GM11168 (cell line): ENCODE data around the gene PRDM15.

Experiments used
- in situ Hi-C: fragments of 300-500 bp; cut with MboI; formaldehyde crosslinking; loops from one replicate; pipeline ENCODE4 v1.12.0; 2022; ENCODE audit warnings: low sequenced_read_pairs; ENCODE audit not compliant: unreplicated experiment

PRDM15 gene, protein sequence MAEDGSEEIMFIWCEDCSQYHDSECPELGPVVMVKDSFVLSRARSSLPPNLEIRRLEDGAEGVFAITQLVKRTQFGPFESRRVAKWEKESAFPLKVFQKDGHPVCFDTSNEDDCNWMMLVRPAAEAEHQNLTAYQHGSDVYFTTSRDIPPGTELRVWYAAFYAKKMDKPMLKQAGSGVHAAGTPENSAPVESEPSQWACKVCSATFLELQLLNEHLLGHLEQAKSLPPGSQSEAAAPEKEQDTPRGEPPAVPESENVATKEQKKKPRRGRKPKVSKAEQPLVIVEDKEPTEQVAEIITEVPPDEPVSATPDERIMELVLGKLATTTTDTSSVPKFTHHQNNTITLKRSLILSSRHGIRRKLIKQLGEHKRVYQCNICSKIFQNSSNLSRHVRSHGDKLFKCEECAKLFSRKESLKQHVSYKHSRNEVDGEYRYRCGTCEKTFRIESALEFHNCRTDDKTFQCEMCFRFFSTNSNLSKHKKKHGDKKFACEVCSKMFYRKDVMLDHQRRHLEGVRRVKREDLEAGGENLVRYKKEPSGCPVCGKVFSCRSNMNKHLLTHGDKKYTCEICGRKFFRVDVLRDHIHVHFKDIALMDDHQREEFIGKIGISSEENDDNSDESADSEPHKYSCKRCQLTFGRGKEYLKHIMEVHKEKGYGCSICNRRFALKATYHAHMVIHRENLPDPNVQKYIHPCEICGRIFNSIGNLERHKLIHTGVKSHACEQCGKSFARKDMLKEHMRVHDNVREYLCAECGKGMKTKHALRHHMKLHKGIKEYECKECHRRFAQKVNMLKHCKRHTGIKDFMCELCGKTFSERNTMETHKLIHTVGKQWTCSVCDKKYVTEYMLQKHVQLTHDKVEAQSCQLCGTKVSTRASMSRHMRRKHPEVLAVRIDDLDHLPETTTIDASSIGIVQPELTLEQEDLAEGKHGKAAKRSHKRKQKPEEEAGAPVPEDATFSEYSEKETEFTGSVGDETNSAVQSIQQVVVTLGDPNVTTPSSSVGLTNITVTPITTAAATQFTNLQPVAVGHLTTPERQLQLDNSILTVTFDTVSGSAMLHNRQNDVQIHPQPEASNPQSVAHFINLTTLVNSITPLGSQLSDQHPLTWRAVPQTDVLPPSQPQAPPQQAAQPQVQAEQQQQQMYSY

DNA sequence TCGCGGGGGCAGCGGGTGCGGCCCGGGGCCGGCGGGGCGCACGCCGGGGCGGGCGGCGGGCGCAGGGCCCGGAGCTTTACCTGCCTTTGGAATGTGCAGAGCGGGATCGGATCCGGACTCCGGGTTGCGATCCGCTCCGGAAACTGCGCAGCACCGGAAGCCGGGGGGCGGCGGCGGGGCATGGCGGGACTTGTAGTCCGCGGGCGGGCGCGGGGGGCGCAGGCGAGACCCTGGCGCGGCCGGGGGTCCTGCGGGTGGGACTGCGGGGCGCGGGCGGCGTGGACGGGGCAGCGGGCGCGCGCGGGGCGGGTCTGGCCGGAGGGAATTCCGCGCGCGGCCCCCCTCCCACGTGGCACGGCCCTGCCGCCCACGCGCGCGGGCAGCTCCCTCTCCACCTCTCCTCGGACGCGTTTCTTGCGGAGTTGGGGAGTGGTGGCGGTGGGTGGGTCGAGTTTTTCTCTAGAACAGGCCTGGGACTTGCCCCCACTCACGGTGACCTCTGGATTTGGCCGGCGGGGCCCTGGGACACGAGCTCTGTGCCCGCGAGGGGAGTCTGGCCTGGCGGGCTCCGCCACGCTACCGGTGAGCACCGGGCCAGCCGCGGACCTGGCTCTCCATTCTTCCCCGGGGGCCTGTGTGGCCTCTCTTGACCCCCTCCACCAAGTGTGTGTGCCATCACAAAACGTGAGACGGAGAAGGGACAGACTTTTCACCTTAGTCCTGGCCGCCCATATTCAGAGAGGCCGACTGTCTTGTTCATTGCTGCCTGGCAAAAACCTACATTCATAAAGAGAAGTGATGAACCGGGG lies at the start of gene PRDM15:
PRDM15 (minus strand) TSS at position 155 of the 809 bp plus-strand sequence. CDS start 18,981 bp downstream, outside the sequence.
- in situ Hi-C loops = no loop called here

DNA sequence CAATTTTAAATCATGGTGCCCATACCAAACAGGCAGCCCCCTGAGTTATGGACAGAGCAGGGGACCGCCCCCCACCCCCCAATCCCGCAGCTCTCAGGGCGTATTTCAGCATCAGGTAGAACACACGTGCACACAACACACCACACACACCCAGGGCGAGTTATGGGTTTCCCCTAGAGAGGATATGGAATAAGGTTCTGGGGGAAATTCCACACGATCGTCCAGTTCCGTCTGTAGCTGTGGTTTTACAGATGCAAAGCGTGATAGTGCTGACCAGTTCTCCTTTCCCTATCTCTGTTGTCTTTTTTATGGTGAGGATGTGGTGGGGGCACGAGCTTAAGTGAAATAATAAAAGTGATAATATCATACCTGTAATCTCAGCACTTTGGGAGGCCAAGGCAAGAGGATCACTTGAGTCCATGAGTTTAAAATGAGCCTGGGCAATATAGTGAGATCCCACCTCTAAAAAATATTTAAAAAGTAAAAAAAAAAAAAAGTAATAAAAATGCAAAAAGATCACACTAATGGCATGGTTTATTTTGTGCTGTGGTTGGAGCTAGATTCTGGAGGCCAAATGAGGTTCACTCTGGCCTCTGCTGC lies 49.6 kb upstream of the PRDM15 start:
- in situ Hi-C loops = no loop called here

DNA sequence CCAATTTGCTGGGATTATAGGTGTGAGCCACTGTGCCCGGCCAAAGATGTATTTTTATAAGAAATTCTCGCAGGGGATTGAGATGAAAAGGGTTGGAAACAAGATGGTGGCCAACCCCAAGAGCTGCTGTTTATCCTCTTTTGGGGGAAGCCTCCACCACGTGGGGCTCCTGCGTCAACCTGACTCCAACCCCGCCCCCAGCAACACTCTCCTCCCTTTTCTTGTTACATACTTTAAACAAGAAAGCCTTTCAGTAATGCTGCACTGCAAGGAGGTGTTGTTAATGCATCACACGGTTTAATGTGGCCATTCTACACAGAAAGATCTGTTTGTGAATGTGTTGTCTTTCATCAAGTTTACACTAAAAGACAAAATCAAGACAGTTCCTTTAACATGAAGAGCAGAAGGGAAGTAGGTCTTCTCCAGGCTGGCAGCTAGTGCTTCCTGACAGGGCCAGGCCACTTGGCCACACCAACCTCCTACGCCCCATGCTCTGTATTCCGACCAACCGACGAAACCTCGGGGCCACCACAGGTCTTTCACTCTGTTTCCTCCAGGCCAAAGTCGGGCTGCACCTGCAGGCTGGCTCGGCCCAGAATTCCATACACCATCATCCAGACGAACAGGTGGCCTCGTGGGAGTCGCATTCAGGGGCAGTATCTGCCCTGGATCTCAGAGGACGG lies 48.7 kb upstream of the PRDM15 start:
- in situ Hi-C loops = no loop called here

DNA sequence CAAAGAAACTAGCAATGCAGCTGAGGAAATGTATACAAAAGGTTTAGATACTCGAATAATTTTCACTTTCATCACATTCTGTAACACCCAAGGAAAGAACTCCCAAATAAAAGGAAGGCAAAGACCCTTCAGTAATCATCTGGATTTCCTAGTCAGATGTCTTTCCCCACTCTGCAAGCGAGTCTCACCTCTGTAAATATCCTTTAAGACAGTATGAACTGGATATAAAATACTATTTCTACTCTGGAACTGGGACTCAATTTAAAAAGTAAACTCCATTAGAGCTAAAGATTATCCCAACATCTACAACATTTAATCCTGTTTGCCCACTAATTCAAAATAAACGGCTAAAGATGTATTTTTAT lies 47.6 kb upstream of the PRDM15 start:
- in situ Hi-C loops = no loop called here

DNA sequence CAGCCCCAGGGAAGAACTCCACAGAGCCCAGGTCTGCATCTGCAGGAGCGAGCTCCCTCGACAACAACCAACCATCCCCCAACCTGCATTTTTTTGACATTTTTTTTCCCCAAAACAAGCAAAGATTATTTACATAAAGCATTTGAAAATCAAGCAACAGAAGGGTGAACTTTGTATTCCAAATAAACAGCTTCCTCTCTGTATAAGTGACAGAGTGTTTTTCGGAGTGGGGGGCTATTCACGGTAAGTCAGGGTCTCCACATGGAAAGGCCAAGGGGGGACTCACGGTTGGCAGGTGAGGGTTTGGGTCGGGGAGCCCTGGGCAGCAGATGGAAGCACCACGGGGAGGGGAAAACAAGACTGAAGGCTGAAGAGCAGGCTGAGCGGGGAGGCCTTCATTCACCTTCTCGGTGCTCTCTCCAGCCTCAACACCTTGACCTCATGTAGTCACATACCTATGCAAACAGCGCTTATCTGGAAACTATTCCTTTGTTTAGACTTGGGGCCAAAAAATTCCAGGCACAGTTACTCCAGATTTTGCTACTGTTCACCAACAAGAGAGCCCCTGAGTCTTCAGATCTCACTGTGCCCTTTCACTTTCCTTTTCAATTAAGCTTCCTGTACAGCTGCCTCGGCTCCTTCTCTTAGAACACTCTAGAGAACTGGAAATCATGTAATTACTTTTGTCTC lies 47.1 kb upstream of the PRDM15 start:
- in situ Hi-C loops = no loop called here

DNA sequence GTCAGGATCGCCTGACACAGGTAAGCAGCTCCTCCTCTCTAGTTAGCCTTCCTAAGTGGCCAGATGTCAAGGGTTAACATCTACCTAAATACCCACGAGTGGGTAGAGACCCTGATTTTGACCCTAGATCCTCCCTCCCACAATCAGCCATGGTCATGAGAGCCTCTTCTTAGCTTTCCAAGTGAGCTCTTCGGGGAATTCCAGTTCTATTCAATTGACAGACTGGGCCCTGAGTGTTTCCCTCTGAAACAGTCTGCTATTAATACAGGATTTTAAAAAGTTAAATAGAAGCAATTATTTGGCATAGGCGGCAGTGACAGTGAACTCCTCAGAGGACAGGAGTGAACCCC lies 46.6 kb upstream of the PRDM15 start:
- in situ Hi-C loops = no loop called here

DNA sequence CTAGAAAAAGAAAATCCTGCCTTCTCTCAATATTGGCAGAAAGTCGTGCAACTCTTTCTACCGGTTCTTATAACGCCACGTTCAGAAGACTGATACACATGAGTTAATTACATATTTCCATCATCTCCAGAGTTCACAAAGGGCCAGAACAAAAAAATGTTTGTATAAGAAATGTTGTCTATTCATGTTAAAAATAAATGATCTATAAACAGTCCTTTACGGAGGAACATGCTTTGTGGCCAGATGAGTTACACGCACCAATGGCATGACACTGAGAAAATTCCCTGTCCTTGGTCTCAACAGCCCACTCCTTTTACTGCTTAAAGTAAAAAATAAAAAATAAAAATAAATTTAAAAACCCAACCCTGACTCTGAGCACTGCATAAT lies 45.2 kb upstream of the PRDM15 start:
- in situ Hi-C loops = no loop called here

DNA sequence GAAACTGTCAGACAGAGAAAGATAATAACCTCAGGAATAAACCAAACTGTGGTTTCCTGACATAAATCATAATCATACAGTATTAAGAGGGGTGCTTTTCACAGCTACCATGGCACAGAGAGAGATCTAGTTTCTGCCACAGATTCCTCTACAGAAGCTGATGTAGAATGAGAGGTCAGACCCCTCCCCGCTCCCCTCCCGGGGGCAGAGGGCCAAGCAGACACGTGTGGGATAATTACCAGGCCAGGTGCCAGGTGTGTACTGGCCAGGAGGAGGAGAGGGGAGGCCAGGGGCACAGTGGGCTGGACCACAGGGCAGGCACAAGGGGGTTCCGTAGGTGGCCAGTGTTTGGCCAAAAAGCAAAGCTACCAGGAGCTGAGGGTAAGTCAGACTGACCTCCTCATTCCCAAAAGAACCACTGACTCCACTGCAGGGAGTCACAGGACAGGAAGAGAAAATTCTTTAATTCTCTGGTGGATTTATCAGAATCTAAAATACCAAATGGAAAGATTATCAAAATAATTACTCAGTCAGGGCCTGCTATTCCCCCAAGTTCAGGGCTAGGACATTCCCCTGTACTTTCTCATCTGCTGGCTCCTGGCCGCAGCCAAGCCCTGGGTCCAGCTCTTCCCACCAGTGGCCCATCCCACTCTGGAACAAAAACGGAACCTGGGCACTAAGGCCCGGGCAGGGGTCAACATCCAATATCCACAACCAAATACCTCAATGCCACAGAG lies 44.7 kb upstream of the PRDM15 start:
- in situ Hi-C loops = no loop called here

DNA sequence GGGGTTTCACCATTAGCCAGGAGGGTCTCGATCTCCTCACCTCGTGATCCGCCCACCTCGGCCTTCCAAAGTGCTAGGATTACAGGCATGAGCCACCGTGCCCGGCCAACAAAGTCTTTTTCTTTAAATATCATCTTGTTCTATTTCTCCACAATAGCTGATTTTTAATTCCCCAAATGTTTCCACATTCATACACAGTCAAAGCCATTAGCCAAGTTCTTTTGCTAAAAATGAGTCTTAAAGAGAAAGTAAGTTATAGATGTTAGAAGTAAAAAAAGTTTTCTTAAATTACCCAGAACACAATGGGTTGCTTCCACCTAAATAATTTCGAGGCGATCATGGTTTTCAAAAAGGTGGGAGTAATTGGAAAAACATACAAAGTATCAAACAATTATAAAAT lies 44.0 kb upstream of the PRDM15 start:
- in situ Hi-C loops = no loop called here

DNA sequence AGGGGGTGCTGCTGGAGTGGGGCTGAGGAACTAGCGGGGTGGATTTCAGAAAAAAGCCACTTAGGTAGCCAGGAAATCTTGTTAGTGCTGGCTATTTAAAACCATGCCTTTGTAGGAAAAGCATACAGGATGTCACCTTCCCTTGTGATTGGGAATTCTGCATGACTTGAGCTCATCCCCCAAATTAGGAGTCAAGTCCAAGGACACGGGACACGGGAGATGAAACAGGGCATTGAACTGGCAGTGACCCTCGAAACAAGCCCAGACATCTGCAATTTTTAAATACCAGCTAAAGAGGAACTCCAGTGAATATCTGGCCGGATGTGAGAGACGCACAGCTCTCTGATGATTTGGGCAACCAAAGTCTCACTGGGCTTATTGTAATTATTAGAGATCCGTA lies 41.9 kb upstream of the PRDM15 start:
- in situ Hi-C loops = no loop called here

DNA sequence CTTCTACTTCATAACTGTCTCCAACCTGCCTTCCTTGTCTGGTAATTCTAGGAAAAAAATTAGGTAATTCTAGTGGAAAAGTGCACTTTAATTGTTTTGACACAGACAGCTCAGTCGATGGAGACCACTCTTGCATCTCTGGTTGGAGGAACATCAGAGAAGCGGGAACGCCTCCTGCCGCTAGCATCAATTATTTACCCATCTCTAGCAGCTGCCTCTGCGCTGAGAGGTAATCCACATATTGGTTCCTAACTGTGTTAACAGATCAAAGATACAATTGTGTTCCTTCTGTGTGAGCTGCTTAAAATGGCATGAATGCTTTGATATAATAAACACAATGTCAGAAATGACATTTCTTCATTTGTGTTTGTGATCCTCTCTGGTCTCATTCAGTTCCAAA lies 41.3 kb upstream of the PRDM15 start:
- in situ Hi-C loops = no loop called here

DNA sequence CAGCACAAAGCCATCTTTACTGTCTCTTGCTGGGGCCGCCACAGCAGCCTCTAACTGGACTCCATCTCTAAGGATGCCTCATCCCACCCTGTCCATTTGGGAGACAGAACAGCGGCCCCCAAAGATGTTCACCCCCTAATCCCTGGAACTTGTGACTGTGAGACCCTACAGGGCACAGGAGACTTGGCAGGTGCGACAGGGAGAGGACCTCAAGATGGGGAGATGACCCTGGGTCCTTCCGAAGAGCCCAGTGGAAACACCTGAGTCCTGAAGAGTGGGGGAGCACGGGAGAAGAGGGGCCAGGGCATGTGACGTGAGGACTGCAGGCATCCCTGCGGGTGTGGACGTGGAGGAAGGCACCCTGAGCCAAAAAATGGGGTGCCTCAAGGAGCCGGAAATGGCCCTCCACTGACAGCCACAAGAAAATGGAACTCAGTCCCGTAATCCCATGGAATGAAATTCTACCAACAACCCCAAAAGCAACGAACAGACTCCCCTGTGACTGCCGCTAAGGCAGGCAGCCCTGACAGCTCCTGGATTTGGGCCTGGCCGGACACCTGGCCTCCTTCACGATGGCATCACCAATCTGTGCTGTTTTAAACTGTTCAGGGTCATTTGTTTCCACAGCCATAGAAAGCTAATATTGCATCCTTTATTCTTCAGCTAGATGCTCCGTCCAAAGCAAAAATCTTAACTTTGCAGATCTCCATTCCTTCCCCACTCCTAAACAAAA lies 40.7 kb upstream of the PRDM15 start:
- in situ Hi-C loops = no loop called here

DNA sequence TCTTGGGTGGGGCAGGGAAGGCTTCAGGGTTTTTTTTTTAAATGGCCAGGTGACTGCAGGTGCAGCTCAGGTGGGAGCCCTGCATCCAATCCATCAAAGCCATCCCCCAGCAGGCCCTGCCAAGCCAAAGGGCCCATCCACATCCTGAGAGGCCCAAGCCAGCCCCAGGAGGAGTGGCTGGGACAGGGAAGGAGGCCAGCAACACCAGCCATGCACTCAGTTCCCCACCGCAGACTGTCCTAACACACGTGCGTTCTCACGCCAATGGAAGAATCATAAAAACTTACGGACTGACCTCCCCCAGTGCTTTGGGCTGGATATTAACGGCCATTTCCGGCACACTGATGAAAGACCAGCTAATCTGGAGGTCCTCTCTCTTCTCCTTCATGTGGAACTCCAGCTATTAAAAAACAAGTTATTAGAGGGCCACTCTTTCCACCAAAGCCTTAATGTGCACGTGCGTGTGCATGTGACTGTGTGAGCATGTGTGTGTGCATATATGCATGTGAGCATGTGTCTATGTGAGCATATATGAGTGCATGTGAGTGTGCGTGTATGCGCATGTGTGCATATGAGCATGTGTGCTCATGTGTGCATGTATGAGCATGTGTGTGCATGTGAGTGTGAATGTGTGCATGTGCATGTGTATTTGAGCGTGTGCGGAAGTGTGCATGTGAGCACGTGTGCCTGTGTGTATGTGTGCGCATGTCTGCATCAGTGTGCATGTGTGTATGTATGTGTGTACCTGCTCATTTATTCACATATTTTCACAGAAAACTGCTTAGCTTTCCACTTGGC lies 39.6 kb upstream of the PRDM15 start:
- in situ Hi-C loops = no loop called here

DNA sequence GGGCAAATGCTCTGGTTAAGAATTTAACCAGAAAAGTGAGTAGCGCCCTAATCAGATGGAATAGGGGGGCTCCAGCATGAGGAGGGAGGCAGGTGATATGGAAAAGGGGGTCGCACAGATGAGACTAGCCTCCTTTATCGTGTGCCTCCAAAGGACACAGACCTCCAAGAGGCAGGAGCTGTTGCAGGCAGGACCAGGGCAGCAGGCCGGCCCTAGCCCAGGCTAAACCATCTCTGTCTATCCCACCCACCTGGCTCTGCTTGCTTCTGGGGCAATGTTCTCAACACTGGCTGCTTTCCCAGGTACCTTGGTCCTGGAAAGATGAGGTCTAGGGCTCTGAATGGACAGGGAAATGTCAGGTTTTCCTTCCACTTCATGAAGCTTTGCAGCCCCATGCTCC lies 38.4 kb upstream of the PRDM15 start:
- in situ Hi-C loops = no loop called here

DNA sequence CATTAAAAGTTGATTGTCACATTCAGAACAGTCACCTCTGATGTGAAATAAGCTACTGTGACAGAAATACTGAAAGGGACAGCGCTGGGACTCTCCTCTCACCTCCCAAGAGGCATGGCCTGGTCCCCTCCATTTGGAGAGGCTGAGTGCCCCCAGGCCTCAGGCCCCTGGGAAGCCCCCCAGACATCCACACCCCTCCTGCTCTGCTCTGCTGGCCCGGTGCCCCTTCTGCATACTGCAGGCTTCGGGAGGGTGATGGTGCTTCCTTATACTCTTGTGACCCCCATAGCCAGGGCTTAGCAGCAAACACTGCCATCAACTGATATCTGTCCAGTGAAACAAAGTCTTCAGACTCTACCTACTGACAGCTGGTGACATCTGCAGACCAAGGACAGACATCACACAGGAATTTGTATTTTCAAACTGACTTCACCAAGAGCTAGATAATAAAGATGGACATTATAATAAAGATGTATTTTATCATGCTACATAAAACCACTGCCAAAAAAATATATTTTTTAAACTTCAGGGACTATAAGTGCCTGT lies 37.8 kb upstream of the PRDM15 start:
- in situ Hi-C loops = no loop called here

DNA sequence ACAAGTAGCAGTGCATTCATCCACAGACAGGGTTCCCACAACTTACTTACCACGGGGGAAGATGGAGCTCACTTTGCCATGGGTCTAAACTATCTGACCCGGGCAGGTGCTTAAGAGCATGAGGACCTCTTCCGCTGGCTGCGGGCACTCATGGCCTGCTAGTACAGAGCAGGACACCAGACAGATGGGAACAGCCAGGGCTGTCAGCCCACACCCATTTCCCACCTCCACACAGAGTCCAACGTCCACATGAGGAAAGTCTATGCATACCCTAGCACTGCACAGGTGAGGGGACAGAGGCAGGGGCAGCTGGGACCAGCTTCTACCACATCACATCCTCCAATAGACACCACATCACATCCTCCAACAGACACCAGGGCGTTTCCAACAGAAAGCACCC lies 35.8 kb upstream of the PRDM15 start:
- in situ Hi-C loops = no loop called here
